ENCODE results near the gene MUC5B. TPM values are rescaled to one million over a fixed set of nuclear protein-coding genes. Genes with fewer than 3 reads are reported as not detected.

The MUC5B gene
- total RNA-seq, 2 experiments from 2014 or later = not detected

- Mint-ChIP-seq H3K9me3 (ENCODE audit: low read depth) (peaks cover 2% of the 10 kb centered on the region), H3K36me3 (no peaks in the 10 kb centered on the region), H3K4me1 (no peaks in the 10 kb centered on the region), H3K4me3 (no peak overlapping the region), H3K27me3 (peaks cover 6% of the 10 kb centered on the region), H3K27ac (no peak overlapping the region)
- CTCF ChIA-PET = no interaction called here
- ATAC-seq = no peak
- DNase-seq = no peak
Observed at GRCh38 chr11:1217151-1217550, 5.7 kb upstream of the MUC5B start.

- peaks cover 3% of the 10 kb centered on the region for H3K27me3 Mint-ChIP-seq
- CTCF ChIA-PET = no interaction called here
- H3K4me1 Mint-ChIP-seq = no peaks in the 10 kb centered on the region
- no peaks in the 10 kb centered on the region for H3K9me3 Mint-ChIP-seq (ENCODE audit: low read depth)
- no peaks in the 10 kb centered on the region for H3K36me3 Mint-ChIP-seq
- H3K4me3 Mint-ChIP-seq = no peak overlapping the region
- no peak for ATAC-seq
- DNase-seq = no peak
- no peak overlapping the region for H3K27ac Mint-ChIP-seq
Observed at GRCh38 chr11:1218256-1218787, 4.5 kb upstream of the MUC5B start.

GRCh38 chr11:1218788-1219445, 3.9 kb upstream of the MUC5B start:
- ATAC-seq = no peak

GRCh38 chr11:1219446-1219833, 3.4 kb upstream of the MUC5B start:
- Mint-ChIP-seq H3K4me3 (no peak overlapping the region), H3K27ac (no peak overlapping the region), H3K36me3 (no peaks in the 10 kb centered on the region), H3K4me1 (no peaks in the 10 kb centered on the region), H3K27me3 (no peaks in the 10 kb centered on the region), H3K9me3 (ENCODE audit: low read depth) (no peaks in the 10 kb centered on the region)
- DNase-seq (no peak), ATAC-seq (no peak)
- CTCF ChIA-PET = interaction anchor here (1.1 kb wide), 1 partner anchor 355 kb away, joined by 4 read pairs; no protein-coding TSS in a partner anchor

More at GRCh38 chr11:1218788-1219445, 3.9 kb upstream of the MUC5B start:
- Mint-ChIP-seq H3K4me1 (no peaks in the 10 kb centered on the region), H3K9me3 (ENCODE audit: low read depth) (no peaks in the 10 kb centered on the region), H3K36me3 (no peaks in the 10 kb centered on the region), H3K27ac (no peak overlapping the region), H3K4me3 (no peak overlapping the region), H3K27me3 (peaks cover 3% of the 10 kb centered on the region)
- no peak for DNase-seq
- CTCF ChIA-PET = interaction anchor here (1.1 kb wide), 1 partner anchor 356 kb away, joined by 4 read pairs; no protein-coding TSS in a partner anchor

GRCh38 chr11:1219834-1220815, 2.7 kb upstream of the MUC5B start:
- DNase-seq (no peak), ATAC-seq (no peak)
- Mint-ChIP-seq H3K36me3 (no peaks in the 10 kb centered on the region), H3K27ac (no peak overlapping the region), H3K27me3 (no peaks in the 10 kb centered on the region), H3K4me1 (no peaks in the 10 kb centered on the region), H3K4me3 (no peak overlapping the region), H3K9me3 (ENCODE audit: low read depth) (no peaks in the 10 kb centered on the region)
- CTCF ChIA-PET = interaction anchor here (1.1 kb wide), 1 partner anchor 355 kb away, joined by 4 read pairs; no protein-coding TSS in a partner anchor

GRCh38 chr11:1220941-1221721, 1.7 kb upstream of the MUC5B start:
- no peak overlapping the region for H3K27ac Mint-ChIP-seq
- no peaks in the 10 kb centered on the region for H3K4me1 Mint-ChIP-seq
- H3K27me3 Mint-ChIP-seq = no peaks in the 10 kb centered on the region
- no peak overlapping the region for H3K4me3 Mint-ChIP-seq
- no peak for ATAC-seq
- no peaks in the 10 kb centered on the region for H3K9me3 Mint-ChIP-seq (ENCODE audit: low read depth)
- CTCF ChIA-PET = no interaction called here
- DNase-seq = no peak
- no peaks in the 10 kb centered on the region for H3K36me3 Mint-ChIP-seq

- Mint-ChIP-seq H3K27ac (no peak overlapping the region), H3K4me1 (no peaks in the 10 kb centered on the region), H3K36me3 (no peaks in the 10 kb centered on the region), H3K4me3 (no peak overlapping the region), H3K9me3 (ENCODE audit: low read depth) (no peaks in the 10 kb centered on the region), H3K27me3 (no peaks in the 10 kb centered on the region)
- CTCF ChIA-PET = no interaction called here
- ATAC-seq (no peak), DNase-seq (no peak)
Observed at GRCh38 chr11:1221848-1222311, 986 bp upstream of the MUC5B start.

- Mint-ChIP-seq H3K27me3 (no peaks in the 10 kb centered on the region), H3K4me1 (no peaks in the 10 kb centered on the region), H3K4me3 (no peak overlapping the region), H3K9me3 (ENCODE audit: low read depth) (no peaks in the 10 kb centered on the region), H3K27ac (no peak overlapping the region), H3K36me3 (no peaks in the 10 kb centered on the region)
- CTCF ChIA-PET = no interaction called here
- no peak for ATAC-seq
- DNase-seq = no peak
Observed at GRCh38 chr11:1223346-1224110, 662 bp downstream of the MUC5B start.

GRCh38 chr11:1224111-1224490, 1.2 kb downstream of the MUC5B start:
- H3K36me3 Mint-ChIP-seq = no peaks in the 10 kb centered on the region
- CTCF ChIA-PET = no interaction called here
- H3K4me3 Mint-ChIP-seq = no peak overlapping the region
- ATAC-seq (no peak), DNase-seq (no peak)
- no peaks in the 10 kb centered on the region for H3K4me1 Mint-ChIP-seq
- no peaks in the 10 kb centered on the region for H3K9me3 Mint-ChIP-seq (ENCODE audit: low read depth)
- H3K27ac Mint-ChIP-seq = no peak overlapping the region
- H3K27me3 Mint-ChIP-seq = no peaks in the 10 kb centered on the region

GRCh38 chr11:1224491-1225385, 1.9 kb downstream of the MUC5B start:
- DNase-seq = no peak

GRCh38 chr11:1225386-1226225, 2.7 kb downstream of the MUC5B start:
- no peaks in the 10 kb centered on the region for H3K36me3 Mint-ChIP-seq
- H3K4me3 Mint-ChIP-seq = no peak overlapping the region
- CTCF ChIA-PET = interaction anchor here (0.9 to 1.3 kb wide), 2 partner anchors 21 to 369 kb away, joined by 3 read pairs; no protein-coding TSS in a partner anchor
- no peaks in the 10 kb centered on the region for H3K9me3 Mint-ChIP-seq (ENCODE audit: low read depth)
- no peak overlapping the region for H3K27ac Mint-ChIP-seq
- ATAC-seq = no peak
- H3K4me1 Mint-ChIP-seq = no peaks in the 10 kb centered on the region
- DNase-seq = no peak
- H3K27me3 Mint-ChIP-seq = no peaks in the 10 kb centered on the region

More at GRCh38 chr11:1224491-1225385, 1.9 kb downstream of the MUC5B start:
- ATAC-seq = no peak
- H3K4me1 Mint-ChIP-seq = no peaks in the 10 kb centered on the region
- no peak overlapping the region for H3K27ac Mint-ChIP-seq
- CTCF ChIA-PET = interaction anchor here (0.9 to 1.3 kb wide), 2 partner anchors 20 to 370 kb away, joined by 3 read pairs; no protein-coding TSS in a partner anchor
- H3K27me3 Mint-ChIP-seq = no peaks in the 10 kb centered on the region
- H3K4me3 Mint-ChIP-seq = no peak overlapping the region
- H3K36me3 Mint-ChIP-seq = no peaks in the 10 kb centered on the region
- no peaks in the 10 kb centered on the region for H3K9me3 Mint-ChIP-seq (ENCODE audit: low read depth)

All from activated CD8-positive, alpha-beta memory T cell treated with anti-CD3 and anti-CD28 coated beads, Interleukin-2, amount 10 ng/mL, durations not matched to agents 7 days and 5 days (primary cell).